ENCODE data around the gene SH3BGR.

Gene SH3BGR

GRCh38 chr21:39461419-39461818, 9.6 kb downstream of the SH3BGR start:
- no peak for DNase-seq

DNA sequence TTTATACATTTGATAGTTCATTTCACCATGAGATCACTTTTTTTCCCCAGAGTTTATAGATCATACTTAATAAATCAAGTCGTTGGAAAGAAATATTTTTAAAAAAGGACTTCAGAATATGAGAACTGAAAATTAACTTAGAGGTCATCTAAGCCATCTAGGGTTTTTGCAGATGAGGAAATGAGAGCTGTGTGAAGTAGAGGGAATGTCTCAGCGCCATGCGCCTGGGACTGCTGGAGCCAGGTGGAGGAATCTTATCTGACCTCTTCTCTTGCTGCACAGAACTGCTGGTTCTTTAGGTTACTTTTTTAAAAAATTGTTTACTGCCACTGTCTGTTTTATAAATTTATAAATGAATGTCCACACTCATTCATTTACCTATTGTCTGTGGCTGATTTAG, 11.5 kb downstream of the SH3BGR start:
- no peak for DNase-seq

- DNase-seq = no peak
These were observed 14.8 kb downstream of the SH3BGR start for GRCh38 chr21:39466584-39466983.

DNA sequence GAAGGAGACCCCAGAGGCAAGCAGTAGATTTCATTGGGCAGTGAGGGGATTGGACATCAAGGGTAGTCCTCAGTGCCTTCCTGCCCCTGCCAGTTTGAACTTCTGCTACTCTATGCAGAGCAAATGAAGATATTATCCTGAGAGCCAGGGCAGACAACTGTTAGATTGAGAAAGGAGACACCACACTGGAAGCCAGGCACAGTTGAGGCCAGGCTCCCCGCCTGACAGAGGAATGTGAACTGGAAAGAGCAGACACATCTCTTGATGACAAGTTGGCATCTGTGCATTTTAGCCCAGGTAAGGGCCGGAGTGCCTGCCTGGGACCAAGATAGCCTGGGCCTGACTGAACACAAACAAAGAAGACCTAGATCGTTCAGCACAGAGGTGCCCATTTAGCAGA, 16.0 kb downstream of the SH3BGR start:
- DNase-seq = no peak

DNA sequence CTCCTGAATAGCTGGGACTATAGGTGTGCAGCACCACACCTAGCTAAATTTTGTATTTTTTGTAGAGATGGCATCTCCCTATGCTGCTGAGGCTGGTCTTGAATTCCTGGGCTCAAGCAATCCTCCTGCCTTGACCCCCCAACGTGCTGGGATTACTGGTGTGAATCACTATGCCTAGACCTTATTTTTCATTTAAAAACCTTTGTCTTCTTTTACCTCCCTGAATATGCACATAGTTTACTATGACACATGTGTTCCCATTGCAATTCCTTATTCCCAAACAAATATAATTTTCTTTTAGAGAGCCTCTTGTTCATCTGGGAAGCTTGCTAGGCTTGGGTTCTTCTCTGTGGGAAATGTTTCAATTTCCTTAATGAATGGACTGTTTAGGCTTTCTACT, 16.8 kb downstream of the SH3BGR start:
- no peak for DNase-seq

- no peak for DNase-seq
These were observed 19.8 kb downstream of the SH3BGR start for GRCh38 chr21:39471598-39471997.

- no peak for DNase-seq
These were observed 21.0 kb downstream of the SH3BGR start for GRCh38 chr21:39472786-39473185.

- DNase-seq = no peak
These were observed 22.8 kb downstream of the SH3BGR start for GRCh38 chr21:39474611-39475010.

- no peak for DNase-seq
These were observed 27.5 kb downstream of the SH3BGR start for GRCh38 chr21:39479164-39479813.

DNA sequence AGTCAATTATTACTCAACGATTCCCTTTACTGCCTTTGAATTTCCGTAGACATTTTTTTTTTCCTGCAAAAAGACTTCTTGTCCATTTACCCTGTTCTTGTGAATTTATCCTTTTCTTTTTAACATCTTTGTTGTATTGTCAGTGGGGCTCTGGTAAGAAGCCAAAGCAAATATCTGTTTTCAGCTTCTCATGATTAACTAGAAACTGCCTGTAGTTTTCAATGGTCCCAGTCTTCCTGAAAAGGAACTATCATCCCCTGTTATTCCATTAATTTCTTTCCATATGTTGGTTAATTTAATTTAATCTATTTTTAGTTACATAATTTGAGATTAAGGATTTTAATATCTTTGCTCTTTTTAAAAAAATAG, 28.0 kb downstream of the SH3BGR start:
- DNase-seq = no peak

DNA sequence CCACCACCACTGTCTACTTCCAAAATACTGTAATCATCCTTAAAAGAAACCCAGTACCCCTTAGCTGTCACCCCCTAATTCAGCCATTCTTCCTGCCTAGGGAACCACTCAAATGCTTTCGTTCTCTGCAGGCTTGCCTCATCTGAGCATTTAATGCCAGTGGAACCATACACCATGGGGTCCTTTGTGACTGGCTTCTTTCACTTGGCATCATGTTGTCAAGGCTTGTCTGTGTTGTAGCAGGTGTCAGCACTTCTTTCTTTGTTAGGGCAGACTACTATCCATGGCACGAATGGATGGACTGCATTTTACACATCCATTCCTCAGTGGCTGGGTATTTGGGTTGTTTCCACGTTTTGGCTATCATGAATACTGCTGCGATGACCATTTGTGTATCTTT, 28.5 kb downstream of the SH3BGR start:
- no peak for DNase-seq

DNA sequence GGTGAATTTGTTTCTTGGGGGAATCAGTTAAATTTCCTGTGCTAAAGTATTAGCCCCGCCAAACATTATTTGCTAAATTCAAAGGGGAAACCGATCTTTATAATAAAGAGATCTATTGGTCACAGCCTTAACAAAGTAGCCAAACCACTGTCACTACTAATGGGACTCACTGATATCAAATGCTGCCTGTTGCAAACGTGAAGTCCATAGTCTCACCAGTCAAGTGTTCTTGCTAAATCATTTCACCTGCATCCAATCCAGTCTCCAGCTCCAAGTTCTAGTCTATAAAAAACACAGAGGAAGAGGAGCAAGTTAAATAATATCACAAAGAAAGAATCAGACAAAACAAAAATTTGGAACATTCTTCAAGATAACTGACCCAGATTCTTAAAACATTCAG, 30.1 kb downstream of the SH3BGR start:
- DNase-seq = no peak

DNA sequence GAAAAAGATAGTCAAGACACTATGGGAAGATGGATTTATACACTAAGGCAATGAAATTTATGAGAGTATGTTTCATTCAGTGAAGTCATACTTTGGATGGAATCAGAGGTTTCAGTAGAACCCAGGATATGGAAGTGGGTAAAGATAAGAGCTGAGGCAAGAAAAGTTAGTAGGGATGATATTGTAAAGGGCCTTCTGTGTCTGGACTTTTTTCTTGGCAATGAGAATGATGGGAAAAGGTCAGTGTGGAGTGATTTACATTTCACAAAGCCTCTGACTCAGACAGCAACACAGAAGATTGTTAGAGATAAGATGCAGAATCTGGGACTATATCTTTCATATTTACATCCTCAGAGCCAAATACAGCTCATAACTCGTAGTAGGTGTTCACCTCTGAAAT, 32.1 kb downstream of the SH3BGR start:
- DNase-seq = no peak

DNA sequence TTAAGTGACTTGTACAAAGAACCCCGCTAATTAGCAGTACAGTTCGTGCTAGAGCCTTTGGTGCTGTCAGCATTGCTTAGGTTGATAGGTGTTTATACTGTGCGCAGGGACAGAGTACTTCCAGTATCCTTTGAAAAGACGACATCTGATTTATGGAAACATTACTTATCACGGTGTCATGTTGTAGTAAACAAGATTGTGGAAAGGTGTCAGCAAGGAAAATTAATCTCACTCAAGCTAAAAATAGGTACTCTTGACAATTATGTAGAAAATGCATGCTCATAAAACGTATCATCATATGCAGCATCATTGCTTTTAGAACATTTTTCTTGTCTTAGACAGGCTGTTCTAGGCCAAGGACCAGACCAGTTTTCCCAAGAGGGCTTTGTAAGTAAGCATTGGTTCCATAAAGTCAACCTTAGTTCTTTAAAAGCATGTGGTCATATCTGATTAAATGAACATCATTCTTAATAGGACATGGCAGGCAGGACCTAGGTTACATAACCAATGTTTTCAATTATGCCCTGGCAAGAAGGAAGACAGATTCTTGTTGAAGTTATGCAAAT, 33.0 kb downstream of the SH3BGR start:
- DNase-seq = no peak

DNA sequence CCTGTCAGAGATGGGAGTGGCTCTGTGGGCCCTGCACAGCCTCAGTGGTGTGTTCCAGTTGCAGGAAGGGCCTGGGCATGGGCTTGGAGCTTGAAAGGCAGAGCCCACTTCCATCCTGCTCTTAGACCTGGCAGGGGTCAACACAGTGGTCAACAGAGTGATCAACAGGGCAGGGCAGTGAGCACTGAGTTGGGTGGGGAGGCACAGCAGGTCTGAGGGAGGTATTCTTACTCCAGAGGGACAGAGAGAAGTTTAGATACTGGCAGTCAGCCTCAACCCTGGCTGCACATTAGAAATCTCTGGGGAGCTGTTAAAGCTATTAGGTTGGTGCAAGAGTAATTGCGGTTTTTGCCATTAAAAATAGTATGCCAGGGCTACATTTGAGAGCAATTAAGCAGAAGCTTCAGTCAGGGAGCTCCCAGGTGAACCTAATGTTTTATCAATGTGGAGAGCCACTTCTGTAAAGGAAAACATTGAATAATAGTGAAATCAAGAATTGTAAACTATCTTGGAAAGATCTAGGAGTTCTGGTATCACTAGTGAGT, 37.7 kb downstream of the SH3BGR start:
- no peak for DNase-seq

- DNase-seq = no peak
These were observed 47.4 kb downstream of the SH3BGR start for GRCh38 chr21:39499156-39499555.

- no peak for DNase-seq
These were observed 50.9 kb downstream of the SH3BGR start for GRCh38 chr21:39502631-39503030.

DNA sequence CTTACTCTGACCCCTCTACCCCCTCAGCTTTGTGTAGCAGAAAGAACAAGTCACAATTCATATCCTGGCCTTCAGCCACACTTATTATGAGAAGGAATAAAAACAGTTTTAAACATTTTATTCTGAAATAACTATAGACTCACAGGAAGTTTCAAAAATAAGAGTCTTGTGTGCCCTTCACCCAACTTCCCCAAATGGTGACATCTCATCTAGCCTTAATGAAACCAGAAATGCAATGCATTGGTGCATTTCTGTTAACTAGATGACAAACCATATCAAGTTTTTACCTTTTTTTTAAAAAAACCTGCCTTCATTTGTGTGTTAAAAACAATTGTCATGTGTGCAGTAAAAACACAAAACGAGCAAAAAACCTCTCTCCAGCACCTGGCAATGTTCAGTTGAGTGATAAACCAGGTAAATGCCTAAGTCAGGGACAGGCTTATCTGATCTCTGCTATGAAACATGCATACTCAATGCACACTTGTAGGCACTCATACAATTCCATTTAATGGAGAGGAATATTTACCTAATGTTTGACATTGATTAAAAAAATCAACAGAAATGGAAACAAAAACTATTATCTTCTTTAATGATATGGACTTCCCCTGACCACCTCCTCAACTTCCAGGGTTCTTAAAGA, 51.5 kb downstream of the SH3BGR start:
- no peak for DNase-seq

DNA sequence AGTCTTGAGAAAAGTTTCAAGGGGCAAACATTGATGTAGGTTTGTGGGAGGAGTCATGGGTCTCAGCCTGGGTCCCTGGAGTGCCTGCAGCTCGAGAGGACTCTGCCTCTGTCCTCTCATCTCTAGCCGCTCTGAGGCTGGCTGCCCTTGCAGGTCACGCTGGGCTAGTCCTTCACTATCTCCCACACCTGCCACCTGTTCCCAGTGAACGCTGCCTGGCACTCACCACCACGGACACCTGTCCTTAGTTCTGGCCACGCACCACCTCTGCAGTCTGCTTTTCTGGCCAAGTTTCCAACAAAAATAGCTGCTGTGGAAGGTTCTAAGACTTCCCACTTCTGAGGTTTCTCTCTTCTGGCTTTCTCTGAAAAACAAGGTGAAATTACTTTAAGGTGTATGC, 52.5 kb downstream of the SH3BGR start:
- no peak for DNase-seq

DNA sequence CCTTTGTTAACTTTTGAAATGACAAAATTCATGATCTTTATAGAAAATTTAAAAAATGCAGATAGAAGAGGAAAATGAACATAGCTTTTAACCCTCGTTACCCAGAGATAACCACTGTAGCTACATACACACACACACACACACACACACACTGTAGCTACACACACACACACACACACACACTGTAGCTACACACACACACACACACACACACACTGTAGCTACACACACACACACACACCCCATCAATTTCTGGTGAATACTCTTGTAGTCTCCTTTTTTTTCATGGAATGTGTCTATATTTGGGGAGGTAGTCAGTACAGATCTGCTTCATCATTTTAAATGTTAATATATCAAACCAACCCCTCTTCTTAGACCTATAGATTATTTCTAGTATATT, 58.5 kb downstream of the SH3BGR start:
- DNase-seq = no peak

GRCh38 chr21:39511102-39511501, 59.3 kb downstream of the SH3BGR start:
- no peak for DNase-seq

DNA sequence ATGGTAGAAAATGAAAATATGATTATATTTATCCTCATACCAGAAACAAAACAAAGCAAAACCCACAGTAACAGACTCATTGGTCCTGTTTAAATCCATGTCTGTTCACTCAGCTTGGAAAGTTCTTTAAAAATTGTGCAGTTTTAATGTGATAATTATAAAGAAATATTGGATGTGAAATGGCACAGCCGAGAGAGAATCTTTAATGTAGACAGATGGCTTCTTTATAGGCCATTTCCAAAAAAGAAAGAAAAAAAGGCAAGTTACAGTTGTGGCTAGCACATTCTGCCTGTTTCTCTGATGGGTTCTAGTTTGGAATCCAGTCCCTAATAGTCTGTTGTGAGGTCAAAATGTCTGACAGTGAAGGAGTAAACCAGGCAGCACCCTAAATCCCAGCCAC, 62.0 kb downstream of the SH3BGR start:
- DNase-seq = no peak

DNA sequence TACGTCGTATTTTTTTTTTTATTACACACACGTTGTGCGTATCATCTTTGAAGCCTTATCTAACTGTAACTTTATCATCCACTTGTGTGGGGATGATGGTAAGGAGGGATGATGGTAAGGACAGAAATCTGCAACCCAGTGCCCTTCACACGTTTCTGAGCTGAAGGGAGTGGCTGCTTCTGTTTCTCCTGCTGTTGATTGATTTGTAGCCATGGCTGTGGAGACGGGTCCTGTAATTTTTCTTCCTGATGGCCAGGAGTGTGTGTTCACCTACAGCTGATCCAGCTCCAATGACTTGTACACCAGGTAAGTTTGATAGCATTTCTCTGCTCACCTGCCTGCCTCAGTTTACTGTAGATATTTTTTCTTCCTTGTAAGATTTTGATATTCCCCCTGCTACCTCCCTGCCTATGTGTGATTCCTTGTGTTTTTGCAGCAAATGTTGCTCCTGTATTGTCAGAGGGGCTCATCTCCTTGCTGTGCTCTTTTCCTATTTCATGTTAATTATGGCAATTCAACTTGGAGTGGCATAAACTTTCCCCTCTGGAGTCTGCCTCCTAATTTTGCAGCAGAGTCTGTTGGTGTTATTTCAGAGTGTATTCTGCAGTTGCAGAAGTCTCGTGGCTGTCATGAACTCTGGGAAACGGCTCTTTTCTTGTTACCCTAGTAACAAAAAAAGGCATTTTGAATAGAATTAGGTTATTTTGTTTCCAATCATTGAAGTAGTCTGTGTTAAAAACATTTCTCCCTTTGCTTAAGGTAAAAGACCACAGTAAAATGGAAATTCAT, 64.1 kb downstream of the SH3BGR start:
- no peak for DNase-seq
